DOHH2 (cell line): ENCODE data around the gene PAGE1.

ENCODE experiments used
- H3F3A ChIP-seq: fragments of 200-600 bp; sonication (generic), shearing (Covaris generic); 2 replicates; pipeline ENCODE4 v1.6.0; 2016; ENCODE audit warnings: antibody characterized with exemption, mild to moderate bottlenecking; ENCODE audit not compliant: control insufficient read depth, insufficient read depth
- H3K27ac ChIP-seq: fragments of 200-600 bp; sonication (generic); 2 replicates; pipeline ENCODE4 v1.5.1; 2014; ENCODE audit warnings: low read depth, mild to moderate bottlenecking, low read length, moderate library complexity
- H3K27me3 ChIP-seq: fragments of 200-600 bp; sonication (generic); 2 replicates; pipeline ENCODE4 v1.6.1; 2014; ENCODE audit warnings: mild to moderate bottlenecking, low read length, mixed read lengths; ENCODE audit not compliant: control insufficient read depth
- H3K36me3 ChIP-seq: fragments of 200-600 bp; sonication (generic); 2 replicates; pipeline ENCODE4 v1.6.1; 2014; ENCODE audit warnings: mild to moderate bottlenecking, low read length, moderate library complexity, mixed read lengths; ENCODE audit not compliant: control insufficient read depth
- H3K4me1 ChIP-seq: fragments of 200-600 bp; sonication (generic); 2 replicates; pipeline ENCODE4 v1.6.1; 2014; ENCODE audit warnings: mild to moderate bottlenecking, low read length, mixed read lengths; ENCODE audit not compliant: control insufficient read depth
- H3K4me2 ChIP-seq: fragments of 200-600 bp; sonication (generic); 2 replicates; pipeline ENCODE4 v1.6.0; 2014; ENCODE audit warnings: mild to moderate bottlenecking, low read length, moderate library complexity
- H3K4me3 ChIP-seq: fragments of 200-600 bp; sonication (generic); 2 replicates; pipeline ENCODE4 v1.5.1; 2014; ENCODE audit warnings: mild to moderate bottlenecking, low read length, mixed read lengths
- H3K79me2 ChIP-seq: fragments of 200-600 bp; sonication (generic); 2 replicates; pipeline ENCODE4 v1.6.1; 2014; ENCODE audit warnings: mild to moderate bottlenecking, low read length, mixed read lengths; ENCODE audit not compliant: control insufficient read depth
- H3K9me2 ChIP-seq: fragments of 200-600 bp; sonication (generic); replicated peaks from 2 replicates; pipeline ENCODE4 v1.6.1; 2014; ENCODE audit warnings: mild to moderate bottlenecking, low read length, mixed read lengths; ENCODE audit not compliant: control insufficient read depth
- H3K9me3 ChIP-seq: fragments of 200-600 bp; sonication (generic); 2 replicates; pipeline ENCODE4 v1.6.1; 2014; ENCODE audit warnings: antibody characterized with exemption, low read length, mixed read lengths; ENCODE audit not compliant: control insufficient read depth, insufficient read depth
- H4K20me1 ChIP-seq: fragments of 200-600 bp; sonication (generic); 2 replicates; pipeline ENCODE4 v1.6.0; 2014; ENCODE audit warnings: low read depth, mild to moderate bottlenecking, antibody characterized with exemption, low read length, moderate library complexity; ENCODE audit not compliant: control insufficient read depth, insufficient read depth
- CTCF ChIP-seq: fragments of 200-600 bp; sonication (generic); IDR thresholded peaks from one replicate; pipeline ENCODE4 v1.5.1; 2014; ENCODE audit warnings: antibody characterized with exemption, mild to moderate bottlenecking, low read depth, low read length; ENCODE audit not compliant: poor library complexity, severe bottlenecking
- EZH2phosphoT487 ChIP-seq: fragments of 200-600 bp; sonication (generic); IDR thresholded peaks from 2 replicates; pipeline ENCODE4 v1.6.1; 2017; ENCODE audit warnings: borderline replicate concordance, mild to moderate bottlenecking, antibody characterized with exemption, low read length, moderate library complexity, mixed read lengths

PAGE1 gene

GRCh38 chrX:49701323-49701722 lies 5.5 kb upstream of the PAGE1 start:
- H3K4me3 ChIP-seq: no peak overlapping the region
- no peaks in the 10 kb centered on the region; the same call in 1 of the 2 replicates for H3K27me3 ChIP-seq
- H3K9me3 ChIP-seq: no peaks in the 10 kb centered on the region
- TF ChIP-seq CTCF (no peak), EZH2phosphoT487 (no peak)
- no peaks in the 10 kb centered on the region for H3K4me1 ChIP-seq
- no peaks in the 10 kb centered on the region for H3K9me2 ChIP-seq
- H4K20me1 ChIP-seq: no peaks in the 10 kb centered on the region
- H3F3A ChIP-seq: no peaks in the 10 kb centered on the region
- H3K27ac ChIP-seq: no peak overlapping the region
- H3K4me2 ChIP-seq: no peak overlapping the region
- no peaks in the 10 kb centered on the region for H3K36me3 ChIP-seq
- no peaks in the 10 kb centered on the region for H3K79me2 ChIP-seq

GRCh38 chrX:49675075-49675719 lies 20.6 kb downstream of the PAGE1 start:
- Histone ChIP-seq H4K20me1 (no peaks in the 10 kb centered on the region), H3F3A (no peaks in the 10 kb centered on the region), H3K4me3 (no peak overlapping the region), H3K4me2 (no peak overlapping the region), H3K9me2 (no peaks in the 10 kb centered on the region), H3K27me3 (no peaks in the 10 kb centered on the region), H3K27ac (no peak overlapping the region), H3K36me3 (no peaks in the 10 kb centered on the region), H3K79me2 (no peaks in the 10 kb centered on the region), H3K4me1 (no peaks in the 10 kb centered on the region), H3K9me3 (no peaks in the 10 kb centered on the region)
- TF ChIP-seq EZH2phosphoT487: no peak
- no peak for TF ChIP-seq CTCF

- TF ChIP-seq EZH2phosphoT487 (no peak), CTCF (no peak)
- no peak overlapping the region for H3K4me2 ChIP-seq
- no peaks in the 10 kb centered on the region for H3K36me3 ChIP-seq
- no peaks in the 10 kb centered on the region for H3K79me2 ChIP-seq
- H3K27ac ChIP-seq: no peak overlapping the region
- no peaks in the 10 kb centered on the region for H3K4me1 ChIP-seq
- no peaks in the 10 kb centered on the region for H4K20me1 ChIP-seq
- H3K9me3 ChIP-seq: no peaks in the 10 kb centered on the region
- no peaks in the 10 kb centered on the region for H3F3A ChIP-seq
- no peaks in the 10 kb centered on the region for H3K9me2 ChIP-seq
- H3K27me3 ChIP-seq: no peaks in the 10 kb centered on the region
- H3K4me3 ChIP-seq: no peak overlapping the region
These were observed 22.4 kb downstream of the PAGE1 start for GRCh38 chrX:49673394-49673793.
